H1 (cell line): ENCODE results near the gene MGARP. TPM values are rescaled to one million over a fixed set of nuclear protein-coding genes. Genes with fewer than 3 reads are reported as not detected.

Experiments
- CTCF ChIA-PET: fragments of 300-600 bp; sonication (Branson Sonifier 250); formaldehyde crosslinking; loops from one replicate; lab custom pipeline; 2021; ENCODE audit not compliant: partially characterized antibody; lab: Charles Lee
- POLR2A ChIA-PET: fragments of 300-600 bp; sonication (Branson Sonifier 250); formaldehyde crosslinking; loops from one replicate; lab custom pipeline; 2021; ENCODE audit warnings: inconsistent platforms; ENCODE audit not compliant: partially characterized antibody; lab: Charles Lee
- DNase-seq, 2 experiments: peaks; one replicate each; pipeline versions ENCODE4 v3.0.0 to v3.0.0-alpha.2; 2010 to 2022; ENCODE audit warnings: low spot score in 2 of 2, low read depth in 1 of 2, mixed read lengths in 1 of 2
- FAIRE-seq: peaks from 2 replicates; lab custom pipeline; 2011; peaks lifted over from hg19 to GRCh38; lab: Jason Lieb, UNC
- H2AFZ ChIP-seq: 2 replicates; pipeline ENCODE4 v1.8.1; 2012; ENCODE audit warnings: low read length, inconsistent platforms
- H2AK5ac ChIP-seq: 2 replicates; pipeline ENCODE4 v1.6.1; 2013; ENCODE audit warnings: low read depth, low read length
- H2BK120ac ChIP-seq: replicated peaks from 2 replicates; pipeline ENCODE3; 2013; ENCODE audit warnings: low read depth, low read length, inconsistent platforms
- H2BK12ac ChIP-seq: 2 replicates; pipeline ENCODE4 v1.6.1; 2013; ENCODE audit warnings: low read depth, low read length
- H2BK15ac ChIP-seq: 2 replicates; pipeline ENCODE4 v1.6.1; 2013; ENCODE audit warnings: low read length
- H2BK20ac ChIP-seq: 2 replicates; pipeline ENCODE4 v1.6.1; 2013; ENCODE audit warnings: low read length
- H2BK5ac ChIP-seq: 2 replicates; pipeline ENCODE4 v1.6.1; 2013; ENCODE audit warnings: low read depth, low read length
- H3K14ac ChIP-seq: 2 replicates; pipeline ENCODE4 v1.6.1; 2013; ENCODE audit warnings: inconsistent platforms; ENCODE audit not compliant: insufficient read length
- H3K18ac ChIP-seq: 2 replicates; pipeline ENCODE4 v1.6.1; 2013; ENCODE audit warnings: low read length; ENCODE audit errors: extremely low read depth
- H3K23ac ChIP-seq: 2 replicates; pipeline ENCODE4 v1.6.1; 2013; ENCODE audit warnings: inconsistent platforms; ENCODE audit not compliant: insufficient read length
- H3K23me2 ChIP-seq: 2 replicates; pipeline ENCODE4 v1.6.1; 2013; ENCODE audit warnings: low read depth, low read length
- H3K27ac ChIP-seq: 2 replicates; pipeline ENCODE4 v1.6.1; 2011; ENCODE audit warnings: low read depth, low read length, inconsistent platforms
- H3K27me3 ChIP-seq, 4 experiments: replicated peaks in 1 of 4; 1 replicate in 1 of 4; 2 replicates in 3 of 4; pipeline versions ENCODE4 v1.6.1 to v1.8.1; 2011 to 2013; ENCODE audit warnings: low read length in 3 of 4, mild to moderate bottlenecking in 3 of 4, inconsistent platforms in 2 of 4, mixed read lengths in 2 of 4, moderate library complexity in 1 of 4; ENCODE audit not compliant: control insufficient read depth in 3 of 4, insufficient read depth in 3 of 4; ENCODE audit errors: extremely low read depth in 1 of 4
- H3K36me3 ChIP-seq, 4 experiments: 2 replicates each; pipeline versions ENCODE4 v1.6.1 to v1.8.1; 2011 to 2013; ENCODE audit warnings: mild to moderate bottlenecking in 4 of 4, low read length in 3 of 4, moderate library complexity in 2 of 4, control low read depth in 1 of 4, inconsistent platforms in 1 of 4; ENCODE audit not compliant: insufficient read depth in 4 of 4, control insufficient read depth in 2 of 4
- H3K4ac ChIP-seq: replicated peaks from 2 replicates; pipeline ENCODE3; 2013; ENCODE audit warnings: low read length, low read depth, mixed read lengths, inconsistent platforms; ENCODE audit not compliant: insufficient read length
- H3K4me1 ChIP-seq, 4 experiments: replicated peaks in 1 of 4; 1 replicate in 1 of 4; 2 replicates in 3 of 4; pipeline versions ENCODE4 v1.6.1 to v1.8.1; 2011 to 2013; ENCODE audit warnings: low read length in 3 of 4, inconsistent platforms in 2 of 4, mixed read lengths in 1 of 4; ENCODE audit not compliant: insufficient read depth in 4 of 4, control insufficient read depth in 3 of 4
- H3K4me2 ChIP-seq, 2 experiments: 2 replicates each; pipeline versions ENCODE4 v1.6.1 to v1.8.1; 2011 to 2013; ENCODE audit warnings: low read depth in 2 of 2, low read length in 2 of 2, control low read depth in 1 of 2, inconsistent platforms in 1 of 2, mild to moderate bottlenecking in 1 of 2; ENCODE audit not compliant: insufficient read depth in 1 of 2
- H3K4me3 ChIP-seq, 4 experiments: fragments of 200-600, 300-600 bp in 1 of 4; sonication (generic), shearing (Covaris generic), sonication (Bioruptor Twin) in 1 of 4; 2 replicates each; pipeline versions ENCODE4 v1.5.1 to v1.8.1; 2011 to 2016; ENCODE audit warnings: low read length in 4 of 4, low read depth in 3 of 4, control low read depth in 2 of 4, inconsistent platforms in 2 of 4, mild to moderate bottlenecking in 2 of 4, mixed read lengths in 1 of 4, moderate library complexity in 1 of 4; ENCODE audit not compliant: insufficient read depth in 2 of 4; ENCODE audit errors: extremely low read depth in 1 of 4
- H3K56ac ChIP-seq: replicated peaks from 2 replicates; pipeline ENCODE3; 2013; ENCODE audit warnings: low read depth, mild to moderate bottlenecking, mixed read lengths, low read length, inconsistent platforms; ENCODE audit not compliant: insufficient read length
- H3K79me1 ChIP-seq: 2 replicates; pipeline ENCODE4 v1.6.1; 2013; ENCODE audit warnings: low read depth, low read length, control low read depth
- H3K79me2 ChIP-seq, 2 experiments: 2 replicates each; pipeline versions ENCODE4 v1.6.1 to v1.8.1; 2012 to 2013; ENCODE audit warnings: low read length in 2 of 2, mild to moderate bottlenecking in 2 of 2, inconsistent platforms in 1 of 2; ENCODE audit not compliant: insufficient read depth in 2 of 2, control insufficient read depth in 1 of 2
- H3K9ac ChIP-seq, 4 experiments: replicated peaks in 1 of 4; 1 replicate in 1 of 4; 2 replicates in 3 of 4; pipeline versions ENCODE4 v1.6.1 to v1.8.1; 2011 to 2013; ENCODE audit warnings: low read depth in 3 of 4, low read length in 3 of 4, control low read depth in 2 of 4, mild to moderate bottlenecking in 2 of 4, moderate library complexity in 2 of 4, inconsistent platforms in 1 of 4; ENCODE audit errors: extremely low read depth in 1 of 4
- H3K9me3 ChIP-seq, 2 experiments: 2 replicates each; pipeline versions ENCODE4 v1.6.1 to v1.8.1; 2012 to 2013; ENCODE audit warnings: mild to moderate bottlenecking in 2 of 2, moderate library complexity in 2 of 2, control low read depth in 1 of 2, inconsistent platforms in 1 of 2, low read depth in 1 of 2, low read length in 1 of 2, mixed read lengths in 1 of 2; ENCODE audit not compliant: insufficient read depth in 2 of 2
- H4K20me1 ChIP-seq, 2 experiments: replicated peaks in 1 of 2; 2 replicates each; pipeline versions ENCODE3 to v1.8.1; 2011 to 2013; ENCODE audit warnings: inconsistent platforms in 2 of 2, low read length in 2 of 2, mild to moderate bottlenecking in 1 of 2; ENCODE audit not compliant: insufficient read depth in 2 of 2, control insufficient read depth in 1 of 2
- H4K5ac ChIP-seq: 2 replicates; pipeline ENCODE4 v1.6.1; 2013; ENCODE audit warnings: low read length, low read depth, mixed read lengths, inconsistent platforms; ENCODE audit not compliant: insufficient read length
- H4K8ac ChIP-seq: 2 replicates; pipeline ENCODE4 v1.8.0; 2013; ENCODE audit warnings: mild to moderate bottlenecking, moderate library complexity, low read length, inconsistent platforms; ENCODE audit not compliant: insufficient read depth; ENCODE audit errors: extremely low read depth
- H4K91ac ChIP-seq: replicated peaks from 2 replicates; pipeline ENCODE3; 2013; ENCODE audit warnings: low read length, mixed read lengths, inconsistent platforms; ENCODE audit not compliant: insufficient read length
- BRCA1 ChIP-seq: IDR thresholded peaks from 2 replicates; pipeline ENCODE4 v1.6.1; 2012; ENCODE audit warnings: low read depth, low read length, improper control_type of control experiment
- CBX5 ChIP-seq: fragments of 300-800, 300-1000 bp; sonication (generic); IDR thresholded peaks from 2 replicates; pipeline ENCODE4 v1.7.1; 2016; ENCODE audit warnings: antibody characterized with exemption, low read length, low read depth
- CREB1 ChIP-seq: IDR thresholded peaks from 2 replicates; pipeline ENCODE4 v1.6.1; 2012; ENCODE audit warnings: inconsistent platforms
- JUN ChIP-seq: IDR thresholded peaks from 2 replicates; pipeline ENCODE4 v1.6.1; 2011; ENCODE audit warnings: low read depth, mild to moderate bottlenecking, improper control_type of control experiment, low read length
- RNF2 ChIP-seq: fragments of 200-900, 300-1000 bp; sonication (generic); IDR thresholded peaks from 2 replicates; pipeline ENCODE4 v1.7.1; 2016; ENCODE audit warnings: borderline replicate concordance, low read depth, mild to moderate bottlenecking, antibody characterized with exemption, low read length; ENCODE audit not compliant: poor library complexity, severe bottlenecking; ENCODE audit errors: missing control alignments
- WGBS, 2 experiments: shearing (Covaris generic) in 1 of 2; methylation state at CpG; one replicate each; pipeline versions ENCODE4 v1.1.6 to v1.1.7; 2013 to 2015; ENCODE audit warnings: low lambda C conversion rate in 2 of 2, mixed read lengths in 2 of 2, inconsistent platforms in 1 of 2, low coverage in 1 of 2, missing lambda C conversion rate in 1 of 2; ENCODE audit not compliant: insufficient replicate concordance in 2 of 2, insufficient coverage in 1 of 2, insufficient read length in 1 of 2; ENCODE audit errors: extremely low coverage in 1 of 2, missing lambda C conversion rate in 1 of 2; 5-methylcytosine and 5-hydroxymethylcytosine counted together
- polyA plus RNA-seq, 7 experiments: library from polyadenylated mRNA; depleted of rRNA in 3 of 7; stranded (reverse) in 5 of 7; unstranded in 2 of 7; fragments of >200 nt in 5 of 7; fragments of 200-250 nt in 2 of 7; gene quantifications; 1 replicate in 5 of 7; 2 replicates in 1 of 7; 4 replicates in 1 of 7; pipeline versions ENCODE4 v1.2.1 to v1.2.3, GENCODE V29; 2011 to 2013; ENCODE audit warnings: missing spikeins in 2 of 7, mixed read lengths in 2 of 7
- total RNA-seq: library from RNA; stranded (reverse); fragmentation: NEBNext Ultra II Directional; extraction: Animal tissue kit (Norgen Biotek cat#: 25700); gene quantifications from 2 replicates; pipeline ENCODE4 v1.2.1, GENCODE V29; 2021

Gene MGARP
- total and polyA plus RNA-seq, 2 of the 8 experiments (the other 6 are each of a cell fraction or from before 2014, with no cell fraction given), result 2.8 to 4.5 TPM

DNA sequence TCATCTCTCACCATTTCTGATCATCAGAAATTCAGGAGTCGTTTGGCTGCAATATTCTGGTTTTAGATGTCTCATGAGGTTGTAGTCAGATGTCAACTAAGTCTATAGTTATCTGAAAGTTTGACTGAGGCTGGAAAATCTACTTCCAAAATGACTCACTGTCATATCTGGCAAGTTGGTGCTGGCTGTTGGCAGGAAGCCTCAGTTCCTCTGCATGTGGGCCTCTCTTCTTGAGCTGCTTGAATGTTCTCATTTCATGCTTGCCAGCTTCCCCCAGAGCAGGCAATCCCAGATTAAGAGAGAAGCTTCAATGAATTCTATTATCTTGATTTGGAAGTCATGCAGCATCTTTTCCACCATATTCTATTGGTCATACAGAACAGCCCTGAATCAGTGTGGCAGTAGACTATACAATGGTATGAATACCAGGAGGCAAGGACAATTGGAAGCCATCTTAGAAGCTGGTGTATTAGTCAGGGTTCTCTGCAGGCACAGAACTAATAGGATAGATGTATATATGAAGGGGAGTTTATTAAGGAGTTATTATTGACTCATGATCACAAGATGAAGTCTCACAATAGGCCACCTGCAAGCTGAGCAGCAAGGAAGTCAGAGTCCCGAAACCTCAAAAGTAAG is 56.2 kb downstream of the MGARP start:
- no peak for DNase-seq
- no peak overlapping the region for H3K18ac ChIP-seq
- H3K27ac ChIP-seq, result no peak overlapping the region
- no peaks in the 10 kb centered on the region for H3K27me3 ChIP-seq
- H4K5ac ChIP-seq, result no peak overlapping the region
- no peak overlapping the region for H3K4me2 ChIP-seq
- FAIRE-seq, result no peak
- POLR2A ChIA-PET, result no interaction called here
- H3K36me3 ChIP-seq, result no peaks in the 10 kb centered on the region
- CTCF ChIA-PET, result interaction anchor here (0.5 to 1.7 kb wide), 5 partner anchors 8 to 190 kb away, joined by 3 to 6 read pairs (median 5); no protein-coding TSS in a partner anchor
- H3K23ac ChIP-seq, result no peak overlapping the region
- no peak overlapping the region for H2BK120ac ChIP-seq
- 87% methylated on average over 2 of the region's 2 CpGs; no CpG with 5 or more reads in 1 of the 2 experiments for WGBS, 2 experiments
- H2BK20ac ChIP-seq, result no peak overlapping the region
- no peak overlapping the region for H2AFZ ChIP-seq
- no peak overlapping the region for H3K4ac ChIP-seq
- no peak overlapping the region for H3K56ac ChIP-seq
- H4K91ac ChIP-seq, result no peak overlapping the region
- no peaks in the 10 kb centered on the region for H4K20me1 ChIP-seq
- no peaks in the 10 kb centered on the region for H3K23me2 ChIP-seq
- H3K9me3 ChIP-seq, result no peaks in the 10 kb centered on the region
- H2BK12ac ChIP-seq, result no peak overlapping the region
- H3K79me2 ChIP-seq, result no peaks in the 10 kb centered on the region
- no peak overlapping the region for H4K8ac ChIP-seq
- H3K14ac ChIP-seq, result no peak overlapping the region
- no peak overlapping the region for H2BK15ac ChIP-seq
- no peak overlapping the region for H3K9ac ChIP-seq
- H2AK5ac ChIP-seq, result no peak overlapping the region
- H3K4me1 ChIP-seq, result no peaks in the 10 kb centered on the region
- H3K79me1 ChIP-seq, result no peaks in the 10 kb centered on the region
- no peak overlapping the region for H2BK5ac ChIP-seq
- no peak overlapping the region for H3K4me3 ChIP-seq
- TF ChIP-seq CBX5, result no peak
- no peak for TF ChIP-seq RNF2
- TF ChIP-seq BRCA1, result no peak
- no peak for TF ChIP-seq CREB1
- TF ChIP-seq JUN, result no peak
